Measurements from ENCODE around the gene B4GALT4.

B4GALT4 gene

GRCh38 chr3:119237299-119237698, 3.4 kb downstream of the B4GALT4 start:
- no peak for DNase-seq (ENCODE audit: low read depth)

GRCh38 chr3:119236756-119237155, 3.9 kb downstream of the B4GALT4 start:
- no peak for DNase-seq (ENCODE audit: low read depth)

GRCh38 chr3:119235151-119235550, 5.5 kb downstream of the B4GALT4 start:
- no peak for DNase-seq (ENCODE audit: low read depth)

GRCh38 chr3:119234610-119235009, 6.1 kb downstream of the B4GALT4 start:
- DNase-seq (ENCODE audit: low read depth), result no peak

GRCh38 chr3:119230745-119231144, 9.9 kb downstream of the B4GALT4 start:
- no peak for DNase-seq (ENCODE audit: low read depth)

- no peak for DNase-seq (ENCODE audit: low read depth)
Observed at GRCh38 chr3:119230071-119230470, 10.6 kb downstream of the B4GALT4 start.

- no peak for DNase-seq (ENCODE audit: low read depth)
Observed at GRCh38 chr3:119229190-119229589, 11.5 kb downstream of the B4GALT4 start.

- no peak for DNase-seq (ENCODE audit: low read depth)
Observed at GRCh38 chr3:119228373-119229145, 12.1 kb downstream of the B4GALT4 start.

GRCh38 chr3:119227070-119227850, 13.4 kb downstream of the B4GALT4 start:
- DNase-seq (ENCODE audit: low read depth), result no peak

GRCh38 chr3:119225121-119225520, 15.6 kb downstream of the B4GALT4 start:
- DNase-seq (ENCODE audit: low read depth), result no peak

GRCh38 chr3:119223511-119223910, 17.2 kb downstream of the B4GALT4 start:
- no peak for DNase-seq (ENCODE audit: low read depth)

GRCh38 chr3:119222391-119222790, 18.3 kb downstream of the B4GALT4 start:
- DNase-seq (ENCODE audit: low read depth), result no peak

GRCh38 chr3:119221779-119222320, 18.8 kb downstream of the B4GALT4 start:
- no peak for DNase-seq (ENCODE audit: low read depth)

GRCh38 chr3:119220970-119221667, 19.6 kb downstream of the B4GALT4 start:
- DNase-seq (ENCODE audit: low read depth), result no peak

- DNase-seq (ENCODE audit: low read depth), result no peak
Observed at GRCh38 chr3:119220198-119220597, 20.5 kb downstream of the B4GALT4 start.

- DNase-seq (ENCODE audit: low read depth), result no peak
Observed at GRCh38 chr3:119219069-119219468, 21.6 kb downstream of the B4GALT4 start.

- no peak for DNase-seq (ENCODE audit: low read depth)
Observed at GRCh38 chr3:119211803-119212202, 28.9 kb downstream of the B4GALT4 start.

- no peak for DNase-seq (ENCODE audit: low read depth)
Observed at GRCh38 chr3:119211193-119211592, 29.5 kb downstream of the B4GALT4 start.

GRCh38 chr3:119207512-119207875, 33.2 kb downstream of the B4GALT4 start:
- no peak for DNase-seq (ENCODE audit: low read depth)

- DNase-seq (ENCODE audit: low read depth), result no peak
Observed at GRCh38 chr3:119206611-119207511, 33.8 kb downstream of the B4GALT4 start.

GRCh38 chr3:119205685-119206084, 35.0 kb downstream of the B4GALT4 start:
- DNase-seq (ENCODE audit: low read depth), result no peak

GRCh38 chr3:119205209-119205608, 35.5 kb downstream of the B4GALT4 start:
- DNase-seq (ENCODE audit: low read depth), result no peak

Data from T-helper 22 cell (primary cell).